Karpas-422 (cell line): Measurements from ENCODE around the gene ARMC9. TPM values are rescaled to one million over a fixed set of nuclear protein-coding genes. Genes with fewer than 3 reads are reported as not detected.
A peak's percentile ranks its signal among the peaks of the same experiment; 100 is the strongest.

ENCODE experiments used
- DNase-seq: peaks from one replicate; pipeline ENCODE4 v3.0.0-alpha.2; 2015
- H2AFZ ChIP-seq: fragments of 200-600 bp; sonication (generic); 2 replicates; pipeline ENCODE4 v1.6.1; 2014; ENCODE audit warnings: antibody characterized with exemption, low read length, mixed read lengths
- H3K27ac ChIP-seq: fragments of 200-600 bp; sonication (generic); 2 replicates; pipeline ENCODE4 v1.5.1; 2014; ENCODE audit warnings: mild to moderate bottlenecking, low read length, moderate library complexity
- H3K27me3 ChIP-seq: fragments of 200-600 bp; sonication (generic); 2 replicates; pipeline ENCODE4 v1.6.1; 2014; ENCODE audit warnings: low read length, mixed read lengths
- H3K36me3 ChIP-seq: fragments of 200-600 bp; sonication (generic); 2 replicates; pipeline ENCODE4 v1.6.1; 2014; ENCODE audit warnings: low read length, mixed read lengths; ENCODE audit not compliant: insufficient read depth
- H3K4me1 ChIP-seq: fragments of 200-600 bp; sonication (generic); 2 replicates; pipeline ENCODE4 v1.6.1; 2014; ENCODE audit warnings: mild to moderate bottlenecking, low read length, mixed read lengths
- H3K4me2 ChIP-seq: fragments of 200-600 bp; sonication (generic); 2 replicates; pipeline ENCODE4 v1.6.1; 2014; ENCODE audit warnings: low read length, low read depth, mild to moderate bottlenecking; ENCODE audit not compliant: poor library complexity, severe bottlenecking
- H3K4me3 ChIP-seq: fragments of 200-600 bp; sonication (generic); 2 replicates; pipeline ENCODE4 v1.5.1; 2014; ENCODE audit warnings: mild to moderate bottlenecking, antibody characterized with exemption, low read length, mixed read lengths
- H3K79me2 ChIP-seq: fragments of 200-600 bp; sonication (generic); 2 replicates; pipeline ENCODE4 v1.6.1; 2014; ENCODE audit warnings: mild to moderate bottlenecking, low read length, mixed read lengths
- H3K9ac ChIP-seq: fragments of 200-600 bp; sonication (generic); 2 replicates; pipeline ENCODE4 v1.6.0; 2014; ENCODE audit warnings: low read length
- H3K9me2 ChIP-seq: fragments of 200-600 bp; sonication (generic), shearing (Covaris generic); replicated peaks from 2 replicates; pipeline ENCODE4 v1.6.0; 2014; ENCODE audit warnings: mild to moderate bottlenecking, low read length, moderate library complexity; ENCODE audit not compliant: insufficient read depth
- H3K9me3 ChIP-seq: fragments of 300-700, 200-600 bp; sonication (generic); 2 replicates; pipeline ENCODE4 v1.6.1; 2014; ENCODE audit warnings: low read length, mixed read lengths
- H4K20me1 ChIP-seq: fragments of 200-600 bp; sonication (generic); 2 replicates; pipeline ENCODE4 v1.6.1; 2014; ENCODE audit warnings: mild to moderate bottlenecking, antibody characterized with exemption, low read length, low read depth; ENCODE audit not compliant: insufficient read depth
- total RNA-seq: library from RNA; depleted of rRNA; stranded (reverse); fragments of >200 nt; shearing (Covaris generic); gene quantifications from 2 replicates; pipeline ENCODE4 v1.2.3, GENCODE V29; 2014; ENCODE audit warnings: low replicate concordance

ARMC9 gene
- total RNA-seq, 1 experiment from 2014 or later = 7.7 TPM

- Histone ChIP-seq H3K27ac (no peak overlapping the region), H3K9me3 (0 out of 2 replicates have a peak, but pooled peaks cover 5% of the 10 kb centered on the region), H3K36me3 (no peaks in the 10 kb centered on the region; the same call in 1 of the 2 replicates), H3K4me1 (no peaks in the 10 kb centered on the region), H3K27me3 (no peaks in the 10 kb centered on the region), H3K4me2 (no peak overlapping the region), H3K9ac (no peak overlapping the region), H3K4me3 (no peak overlapping the region), H3K9me2 (no peaks in the 10 kb centered on the region), H2AFZ (no peak overlapping the region), H4K20me1 (no peaks in the 10 kb centered on the region), H3K79me2 (no peaks in the 10 kb centered on the region)
- no peak for DNase-seq
Observed at GRCh38 chr2:231385429-231385828, 187.0 kb downstream of the ARMC9 start.

- Histone ChIP-seq H3K9me2 (no peaks in the 10 kb centered on the region), H3K27ac (no peak overlapping the region), H3K4me2 (no peak overlapping the region), H3K9me3 (0 out of 2 replicates have a peak, but pooled peaks cover 5% of the 10 kb centered on the region), H3K4me1 (no peaks in the 10 kb centered on the region), H2AFZ (no peak overlapping the region), H3K4me3 (no peak overlapping the region), H4K20me1 (no peaks in the 10 kb centered on the region), H3K79me2 (no peaks in the 10 kb centered on the region), H3K9ac (no peak overlapping the region), H3K27me3 (no peaks in the 10 kb centered on the region), H3K36me3 (no peaks in the 10 kb centered on the region; the same call in 1 of the 2 replicates)
- DNase-seq = no peak
Observed at GRCh38 chr2:231386446-231386845, 188.0 kb downstream of the ARMC9 start.

GRCh38 chr2:231387904-231388724, 189.7 kb downstream of the ARMC9 start:
- H3K4me3 ChIP-seq = no peak overlapping the region
- 0 out of 2 replicates have a peak, but pooled peaks cover 5% of the 10 kb centered on the region for H3K9me3 ChIP-seq
- no peak overlapping the region for H3K4me2 ChIP-seq
- no peaks in the 10 kb centered on the region for H3K9me2 ChIP-seq
- no peak overlapping the region for H2AFZ ChIP-seq
- H3K27me3 ChIP-seq = no peaks in the 10 kb centered on the region
- DNase-seq = no peak
- H3K9ac ChIP-seq = no peak overlapping the region
- no peaks in the 10 kb centered on the region for H3K79me2 ChIP-seq
- no peaks in the 10 kb centered on the region; the same call in 1 of the 2 replicates for H3K36me3 ChIP-seq
- H3K27ac ChIP-seq = no peak overlapping the region
- no peaks in the 10 kb centered on the region for H4K20me1 ChIP-seq
- H3K4me1 ChIP-seq = peaks cover 4% of the 10 kb centered on the region

- Histone ChIP-seq H3K27ac (no peak overlapping the region), H3K9ac (no peak overlapping the region), H4K20me1 (no peaks in the 10 kb centered on the region), H3K4me2 (no peak overlapping the region), H3K9me2 (no peaks in the 10 kb centered on the region), H2AFZ (no peak overlapping the region), H3K4me1 (peaks cover 11% of the 10 kb centered on the region), H3K36me3 (no peaks in the 10 kb centered on the region; the same call in 1 of the 2 replicates), H3K9me3 (0 out of 2 replicates have a peak, but pooled peaks cover 5% of the 10 kb centered on the region), H3K27me3 (no peaks in the 10 kb centered on the region), H3K79me2 (no peaks in the 10 kb centered on the region), H3K4me3 (no peak overlapping the region)
- DNase-seq = no peak
Observed at GRCh38 chr2:231388725-231389346, 190.4 kb downstream of the ARMC9 start.

GRCh38 chr2:231390667-231391066, 192.2 kb downstream of the ARMC9 start:
- Histone ChIP-seq H3K79me2 (no peaks in the 10 kb centered on the region), H3K4me3 (no peak overlapping the region), H3K9me3 (no peaks in the 10 kb centered on the region), H4K20me1 (no peaks in the 10 kb centered on the region), H3K27me3 (no peaks in the 10 kb centered on the region), H3K27ac (no peak overlapping the region), H3K4me2 (no peak overlapping the region), H3K4me1 (peaks cover 26% of the 10 kb centered on the region), H2AFZ (no peak overlapping the region), H3K36me3 (no peaks in the 10 kb centered on the region), H3K9ac (no peak overlapping the region), H3K9me2 (no peaks in the 10 kb centered on the region)
- DNase-seq = no peak

GRCh38 chr2:231391981-231392380, 193.6 kb downstream of the ARMC9 start:
- no peak overlapping the region for H2AFZ ChIP-seq
- peaks cover 34% of the 10 kb centered on the region for H3K4me1 ChIP-seq
- H3K9me2 ChIP-seq = no peaks in the 10 kb centered on the region
- no peaks in the 10 kb centered on the region for H3K9me3 ChIP-seq
- H4K20me1 ChIP-seq = no peaks in the 10 kb centered on the region
- H3K27me3 ChIP-seq = no peaks in the 10 kb centered on the region
- H3K4me2 ChIP-seq = no peak overlapping the region
- no peak for DNase-seq
- H3K4me3 ChIP-seq = no peak overlapping the region
- H3K27ac ChIP-seq = no peak overlapping the region
- no peaks in the 10 kb centered on the region for H3K36me3 ChIP-seq
- H3K9ac ChIP-seq = no peak overlapping the region
- no peaks in the 10 kb centered on the region for H3K79me2 ChIP-seq

GRCh38 chr2:231392431-231393148, 194.2 kb downstream of the ARMC9 start:
- H3K27ac ChIP-seq = 0 out of 2 replicates have a peak overlapping the region, but pooled peaks have one; percentile 91

More at GRCh38 chr2:231392431-231393148, 194.2 kb downstream of the ARMC9 start:
- no peaks in the 10 kb centered on the region for H4K20me1 ChIP-seq
- no peaks in the 10 kb centered on the region for H3K79me2 ChIP-seq
- peaks cover 34% of the 10 kb centered on the region for H3K4me1 ChIP-seq
- no peak for DNase-seq
- no peaks in the 10 kb centered on the region for H3K27me3 ChIP-seq
- H3K9me3 ChIP-seq = no peaks in the 10 kb centered on the region
- peak overlapping the region; percentile 95 for H3K4me2 ChIP-seq
- no peaks in the 10 kb centered on the region for H3K9me2 ChIP-seq
- H2AFZ ChIP-seq = no peak overlapping the region
- H3K4me3 ChIP-seq = peak overlapping the region; percentile 76; the same call in 1 of the 2 replicates
- peak overlapping the region; percentile 86 for H3K9ac ChIP-seq
- no peaks in the 10 kb centered on the region for H3K36me3 ChIP-seq
